Progenitor cell of endocrine pancreas (in vitro differentiated cells): Measurements from ENCODE around the gene EN1. TPM values are rescaled to one million over a fixed set of nuclear protein-coding genes. Genes with fewer than 3 reads are reported as not detected.
A peak's percentile ranks its signal among the peaks of the same experiment; 100 is the strongest.

ENCODE experiments used
- DNase-seq: peaks from one replicate; pipeline ENCODE4 v3.0.0; 2021; ENCODE audit warnings: low spot score; ENCODE audit not compliant: unreplicated experiment
- H3K27ac Mint-ChIP-seq: 2 replicates; pipeline ENCODE4 v1.8.0; 2021; ENCODE audit warnings: mild to moderate bottlenecking, moderate library complexity, mixed read lengths
- H3K27me3 Mint-ChIP-seq: 2 replicates; pipeline ENCODE4 v1.8.0; 2021; ENCODE audit warnings: mixed read lengths
- H3K36me3 Mint-ChIP-seq: 2 replicates; pipeline ENCODE4 v1.8.0; 2022; ENCODE audit warnings: mixed read lengths; ENCODE audit not compliant: insufficient read depth
- H3K4me1 Mint-ChIP-seq: 2 replicates; pipeline ENCODE4 v1.8.0; 2021; ENCODE audit warnings: low read depth, mixed read lengths
- H3K4me3 Mint-ChIP-seq: 2 replicates; pipeline ENCODE4 v1.8.0; 2021; ENCODE audit warnings: low read depth, mild to moderate bottlenecking, moderate library complexity, mixed read lengths
- H3K9me3 Mint-ChIP-seq: 2 replicates; pipeline ENCODE4 v1.8.0; 2021; ENCODE audit warnings: low read depth, mixed read lengths
- total RNA-seq: library from RNA; stranded (reverse); gene quantifications from 2 replicates; pipeline ENCODE4 v1.2.1, GENCODE V29; 2021
- TF ChIP-seq, protein P1 (sequence below): fragments of 200-600 bp; sonication (generic); IDR thresholded peaks from one replicate; pipeline ENCODE4 v1.5.0; 2021; ENCODE audit warnings: antibody characterized with exemption, mild to moderate bottlenecking; ENCODE audit not compliant: unreplicated experiment

The EN1 gene
- total RNA-seq, 1 donor from 2014 or later: 0.12 TPM

GRCh38 chr2:118837621-118838020, 9.8 kb downstream of the EN1 start:
- Mint-ChIP-seq H3K4me3 (peak overlapping the region; percentile 41), H3K9me3 (no peaks in the 10 kb centered on the region), H3K27ac (no peak overlapping the region), H3K27me3 (peaks cover 97% of the 10 kb centered on the region), H3K36me3 (no peaks in the 10 kb centered on the region), H3K4me1 (peaks cover 11% of the 10 kb centered on the region)
- TF ChIP-seq, protein P1, sequence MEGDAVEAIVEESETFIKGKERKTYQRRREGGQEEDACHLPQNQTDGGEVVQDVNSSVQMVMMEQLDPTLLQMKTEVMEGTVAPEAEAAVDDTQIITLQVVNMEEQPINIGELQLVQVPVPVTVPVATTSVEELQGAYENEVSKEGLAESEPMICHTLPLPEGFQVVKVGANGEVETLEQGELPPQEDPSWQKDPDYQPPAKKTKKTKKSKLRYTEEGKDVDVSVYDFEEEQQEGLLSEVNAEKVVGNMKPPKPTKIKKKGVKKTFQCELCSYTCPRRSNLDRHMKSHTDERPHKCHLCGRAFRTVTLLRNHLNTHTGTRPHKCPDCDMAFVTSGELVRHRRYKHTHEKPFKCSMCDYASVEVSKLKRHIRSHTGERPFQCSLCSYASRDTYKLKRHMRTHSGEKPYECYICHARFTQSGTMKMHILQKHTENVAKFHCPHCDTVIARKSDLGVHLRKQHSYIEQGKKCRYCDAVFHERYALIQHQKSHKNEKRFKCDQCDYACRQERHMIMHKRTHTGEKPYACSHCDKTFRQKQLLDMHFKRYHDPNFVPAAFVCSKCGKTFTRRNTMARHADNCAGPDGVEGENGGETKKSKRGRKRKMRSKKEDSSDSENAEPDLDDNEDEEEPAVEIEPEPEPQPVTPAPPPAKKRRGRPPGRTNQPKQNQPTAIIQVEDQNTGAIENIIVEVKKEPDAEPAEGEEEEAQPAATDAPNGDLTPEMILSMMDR: no peak
- DNase-seq: no peak

DNA sequence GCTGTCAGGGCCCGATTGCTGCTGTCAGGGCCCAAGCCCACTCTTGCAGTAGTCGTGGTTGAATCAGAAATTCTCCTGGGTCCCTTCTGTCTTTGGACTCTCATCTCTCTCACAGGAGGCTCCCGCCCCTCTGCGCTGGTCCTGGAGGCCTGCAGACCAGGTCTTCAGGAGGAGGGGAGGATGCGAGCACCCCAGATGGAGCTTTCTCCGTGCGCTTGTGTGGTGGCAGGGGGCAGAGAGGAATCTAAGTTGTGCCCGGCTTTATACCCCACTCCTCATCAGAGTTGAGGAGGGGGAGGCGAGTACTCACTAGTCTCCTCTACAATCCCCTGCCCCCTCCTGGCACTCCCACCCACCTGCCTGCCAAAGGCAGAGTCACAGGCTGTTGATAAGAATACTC, 10.4 kb downstream of the EN1 start:
- no peaks in the 10 kb centered on the region for H3K36me3 Mint-ChIP-seq
- TF ChIP-seq, protein P1: no peak
- peaks cover 11% of the 10 kb centered on the region for H3K4me1 Mint-ChIP-seq
- H3K27ac Mint-ChIP-seq: no peak overlapping the region
- H3K9me3 Mint-ChIP-seq: no peaks in the 10 kb centered on the region
- H3K27me3 Mint-ChIP-seq: peaks cover 97% of the 10 kb centered on the region
- no peak for DNase-seq
- peak overlapping the region; percentile 41 for H3K4me3 Mint-ChIP-seq

GRCh38 chr2:118836411-118836930, 11.0 kb downstream of the EN1 start:
- TF ChIP-seq, protein P1: no peak
- H3K9me3 Mint-ChIP-seq: no peaks in the 10 kb centered on the region
- no peaks in the 10 kb centered on the region for H3K36me3 Mint-ChIP-seq
- DNase-seq: no peak
- H3K27ac Mint-ChIP-seq: no peak overlapping the region
- H3K27me3 Mint-ChIP-seq: peaks cover 98% of the 10 kb centered on the region
- peak overlapping the region; percentile 72 for H3K4me3 Mint-ChIP-seq
- peaks cover 11% of the 10 kb centered on the region for H3K4me1 Mint-ChIP-seq

GRCh38 chr2:118835746-118836410, 11.6 kb downstream of the EN1 start:
- Mint-ChIP-seq H3K36me3 (no peaks in the 10 kb centered on the region), H3K27ac (no peak overlapping the region), H3K27me3 (peaks cover 98% of the 10 kb centered on the region), H3K4me1 (peaks cover 11% of the 10 kb centered on the region), H3K4me3 (peak overlapping the region; percentile 72), H3K9me3 (no peaks in the 10 kb centered on the region)
- no peak for DNase-seq
- TF ChIP-seq, protein P1: no peak

- Mint-ChIP-seq H3K36me3 (no peaks in the 10 kb centered on the region), H3K4me3 (peak overlapping the region; percentile 72), H3K27ac (no peak overlapping the region), H3K4me1 (peaks cover 11% of the 10 kb centered on the region), H3K27me3 (peaks cover 98% of the 10 kb centered on the region), H3K9me3 (no peaks in the 10 kb centered on the region)
- TF ChIP-seq, protein P1: no peak
- no peak for DNase-seq
These were observed 12.3 kb downstream of the EN1 start for GRCh38 chr2:118834901-118835745.
